AG04450 (cell line): ENCODE measurements around the gene OXTR. TPM values are rescaled to one million over a fixed set of nuclear protein-coding genes. Genes with fewer than 3 reads are reported as not detected.

ENCODE experiments used
- CTCF ChIA-PET: fragments of 300-600, 350-600 bp; formaldehyde crosslinking; extraction: SDS; loops from one replicate; lab custom pipeline; 2022; ENCODE audit warnings: antibody characterized with exemption, inconsistent platforms; lab: Charles Lee
- POLR2A ChIA-PET: fragments of 350-600 bp; formaldehyde crosslinking; extraction: SDS; loops from one replicate; lab custom pipeline; 2021; ENCODE audit warnings: antibody characterized with exemption, inconsistent platforms; lab: Yijun Ruan, JAX
- DNase-seq: peaks from one replicate; pipeline ENCODE4 v3.0.0-alpha.2; 2011; ENCODE audit warnings: low read depth, low spot score
- H3K27ac ChIP-seq: one replicate; pipeline ENCODE4 v1.5.1; 2012; ENCODE audit warnings: low read depth, low read length, control low read depth
- H3K27me3 ChIP-seq: one replicate; pipeline ENCODE4 v1.6.0; 2012; ENCODE audit warnings: low read length; ENCODE audit not compliant: control insufficient read depth, insufficient read depth
- H3K4me3 ChIP-seq: 2 replicates; pipeline ENCODE4 v1.5.1; 2011; ENCODE audit warnings: mild to moderate bottlenecking, low read depth, low read length, control low read depth
- H3K9me3 ChIP-seq: 2 replicates; pipeline ENCODE4 v1.5.1; 2012; ENCODE audit warnings: low read length; ENCODE audit not compliant: control insufficient read depth, insufficient read depth
- polyA plus RNA-seq: library from polyadenylated mRNA; depleted of rRNA; stranded (reverse); fragments of >200 nt; gene quantifications from 2 replicates; pipeline ENCODE4 v1.2.3, GENCODE V29; 2011
- TF ChIP-seq, protein P1 (sequence below): IDR thresholded peaks from 2 replicates; pipeline ENCODE4 v1.5.1; 2011; ENCODE audit warnings: low read depth, low read length, control low read depth, inconsistent platforms

The OXTR gene
- polyA plus RNA-seq, 1 experiment: 58.7 TPM

DNA sequence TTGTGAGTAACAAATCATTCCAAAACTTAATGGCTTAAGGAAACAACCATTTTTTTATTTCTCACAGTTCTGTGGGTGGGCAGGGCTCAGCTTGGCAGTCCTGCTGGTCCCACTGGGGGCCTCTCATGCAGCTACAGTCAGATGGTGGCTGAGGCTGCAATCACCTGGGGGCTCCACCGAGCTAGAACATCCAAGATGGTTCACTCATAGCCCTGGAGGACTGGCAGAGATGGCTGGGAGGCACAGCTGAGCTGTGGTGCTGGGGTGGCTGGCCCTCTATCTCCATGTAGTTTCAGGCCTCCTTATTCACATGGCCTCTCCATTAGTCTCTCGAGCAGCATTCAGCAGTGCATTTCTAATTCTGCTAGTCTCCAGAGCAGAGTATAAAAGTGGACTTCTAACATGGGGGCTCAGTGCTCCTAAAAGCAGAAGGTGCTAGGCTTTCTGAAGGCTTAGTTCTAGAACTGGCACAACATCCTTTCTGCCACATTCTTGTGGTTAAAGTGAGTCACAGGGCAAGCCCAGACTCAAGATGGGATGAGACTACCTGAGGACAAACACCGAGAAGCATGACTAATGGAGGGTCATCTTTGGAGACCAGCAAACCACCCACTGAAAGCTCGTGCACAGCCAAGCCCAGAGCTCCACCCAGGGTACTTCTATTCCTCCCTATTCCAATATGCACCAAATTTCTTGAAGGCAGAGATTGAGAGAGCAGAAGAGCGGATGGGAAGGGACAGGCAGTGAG is 29.5 kb downstream of the OXTR start:
- DNase-seq: peak; percentile 26
- ChIA-PET CTCF (interaction anchor here (1.4 to 1.5 kb wide), 2 partner anchors 26 to 564 kb away, joined by 3 to 5 read pairs; no protein-coding TSS in a partner anchor), POLR2A (no interaction called here)
- Histone ChIP-seq H3K27ac (no peak overlapping the region), H3K4me3 (no peak overlapping the region), H3K9me3 (peaks cover 4% of the 10 kb centered on the region), H3K27me3 (no peaks in the 10 kb centered on the region)
- TF ChIP-seq, protein P1, sequence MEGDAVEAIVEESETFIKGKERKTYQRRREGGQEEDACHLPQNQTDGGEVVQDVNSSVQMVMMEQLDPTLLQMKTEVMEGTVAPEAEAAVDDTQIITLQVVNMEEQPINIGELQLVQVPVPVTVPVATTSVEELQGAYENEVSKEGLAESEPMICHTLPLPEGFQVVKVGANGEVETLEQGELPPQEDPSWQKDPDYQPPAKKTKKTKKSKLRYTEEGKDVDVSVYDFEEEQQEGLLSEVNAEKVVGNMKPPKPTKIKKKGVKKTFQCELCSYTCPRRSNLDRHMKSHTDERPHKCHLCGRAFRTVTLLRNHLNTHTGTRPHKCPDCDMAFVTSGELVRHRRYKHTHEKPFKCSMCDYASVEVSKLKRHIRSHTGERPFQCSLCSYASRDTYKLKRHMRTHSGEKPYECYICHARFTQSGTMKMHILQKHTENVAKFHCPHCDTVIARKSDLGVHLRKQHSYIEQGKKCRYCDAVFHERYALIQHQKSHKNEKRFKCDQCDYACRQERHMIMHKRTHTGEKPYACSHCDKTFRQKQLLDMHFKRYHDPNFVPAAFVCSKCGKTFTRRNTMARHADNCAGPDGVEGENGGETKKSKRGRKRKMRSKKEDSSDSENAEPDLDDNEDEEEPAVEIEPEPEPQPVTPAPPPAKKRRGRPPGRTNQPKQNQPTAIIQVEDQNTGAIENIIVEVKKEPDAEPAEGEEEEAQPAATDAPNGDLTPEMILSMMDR: no peak

DNA sequence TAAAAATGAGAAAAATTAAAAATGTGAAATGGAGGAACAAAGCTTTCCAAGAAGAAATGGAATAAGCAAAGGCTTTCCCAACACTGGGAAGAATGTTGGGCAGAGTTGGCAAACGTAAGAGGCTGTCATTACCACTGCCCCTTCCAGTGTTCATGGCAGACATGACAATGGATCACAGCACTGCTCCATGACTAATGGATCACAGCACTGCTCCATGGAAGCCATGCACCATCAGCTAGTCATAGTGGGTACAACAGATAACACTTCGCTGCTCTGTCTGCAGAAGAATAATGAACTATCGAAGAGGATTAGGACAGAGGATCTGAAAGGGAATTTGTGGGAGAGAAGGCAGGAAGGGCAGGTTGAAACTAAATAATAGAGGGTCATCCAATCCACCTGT is 30.8 kb downstream of the OXTR start:
- DNase-seq: no peak
- Histone ChIP-seq H3K4me3 (no peak overlapping the region), H3K27me3 (no peaks in the 10 kb centered on the region), H3K9me3 (peaks cover 4% of the 10 kb centered on the region), H3K27ac (no peak overlapping the region)
- ChIA-PET POLR2A (interaction anchor here (1.0 kb wide), 1 partner anchor 78 kb away, joined by 3 read pairs; no protein-coding TSS in a partner anchor), CTCF (no interaction called here)
- TF ChIP-seq, protein P1: no peak

DNA sequence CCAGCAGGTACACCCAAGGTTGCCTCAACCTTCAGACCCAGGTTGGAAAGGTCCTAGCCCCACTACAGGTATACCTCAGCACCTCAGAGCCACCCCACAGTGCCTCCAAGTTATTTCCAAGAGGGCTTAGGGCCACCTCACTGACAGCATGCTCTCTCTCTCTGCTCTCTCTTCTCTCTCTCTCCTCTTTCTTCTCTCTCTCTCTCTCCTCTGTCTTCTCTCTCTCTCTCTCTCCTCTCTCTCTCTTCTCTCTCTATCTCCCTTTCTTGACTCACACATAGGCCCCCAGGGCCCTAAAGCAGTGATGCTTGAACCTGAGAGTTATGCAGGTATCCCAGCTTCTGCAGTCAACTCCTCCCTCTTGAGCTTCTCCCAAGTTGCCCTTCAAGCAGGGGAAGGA is 31.6 kb downstream of the OXTR start:
- no peak for DNase-seq
- H3K27me3 ChIP-seq: no peaks in the 10 kb centered on the region
- H3K27ac ChIP-seq: no peak overlapping the region
- TF ChIP-seq, protein P1: no peak
- no peak overlapping the region for H3K4me3 ChIP-seq
- ChIA-PET CTCF (no interaction called here), POLR2A (no interaction called here)
- H3K9me3 ChIP-seq: peaks cover 4% of the 10 kb centered on the region

DNA sequence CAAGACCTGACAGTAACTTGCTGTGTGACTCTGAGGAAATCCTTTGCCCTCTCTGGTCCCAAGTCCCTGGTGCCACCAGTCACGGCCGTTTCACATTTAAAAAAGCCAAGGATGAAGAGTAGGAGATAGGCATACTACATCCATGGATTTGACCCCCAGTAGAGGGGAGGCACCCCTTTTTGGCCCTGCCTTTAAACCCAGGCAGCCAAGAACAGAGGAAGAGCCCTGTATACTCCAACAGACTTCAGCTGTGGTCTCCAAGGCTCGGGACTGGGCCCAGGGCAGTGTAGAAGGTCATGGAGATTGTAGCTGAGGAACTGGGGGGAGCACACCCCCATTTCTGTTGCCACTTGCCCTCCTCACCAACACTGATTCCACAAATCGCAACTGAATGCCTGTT is 32.1 kb downstream of the OXTR start:
- Histone ChIP-seq H3K27me3 (no peaks in the 10 kb centered on the region), H3K9me3 (peaks cover 4% of the 10 kb centered on the region), H3K4me3 (no peak overlapping the region), H3K27ac (no peak overlapping the region)
- ChIA-PET CTCF (no interaction called here), POLR2A (no interaction called here)
- TF ChIP-seq, protein P1: no peak
- no peak for DNase-seq

DNA sequence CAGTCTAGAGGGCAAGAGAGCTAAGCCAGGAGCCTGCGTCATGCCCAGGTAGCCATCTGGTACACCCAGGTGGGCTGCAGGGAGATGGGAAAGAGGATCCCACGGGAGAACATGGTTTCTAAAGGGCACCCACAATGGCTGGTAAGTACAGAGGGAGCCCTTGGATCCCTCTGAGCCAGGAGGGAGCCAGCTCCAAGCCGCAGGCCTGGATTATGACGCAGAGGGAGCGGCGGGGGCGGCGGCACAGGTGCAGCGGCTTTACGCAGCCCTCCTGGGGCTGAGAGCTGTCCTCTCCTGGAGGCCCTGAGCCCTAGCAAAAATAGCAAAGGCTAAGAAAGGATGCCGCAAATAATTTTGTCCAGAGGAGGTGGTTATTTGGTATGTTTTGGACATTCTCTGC is 33.0 kb downstream of the OXTR start:
- peaks cover 4% of the 10 kb centered on the region for H3K9me3 ChIP-seq
- ChIA-PET CTCF (no interaction called here), POLR2A (no interaction called here)
- no peak for DNase-seq
- TF ChIP-seq, protein P1: no peak
- H3K27ac ChIP-seq: no peak overlapping the region
- H3K27me3 ChIP-seq: no peaks in the 10 kb centered on the region
- H3K4me3 ChIP-seq: no peak overlapping the region
